SK-N-SH (cell line): ENCODE data around the gene TM7SF3. TPM values are rescaled to one million over a fixed set of nuclear protein-coding genes. Genes with fewer than 3 reads are reported as not detected.

Source experiments
- CTCF ChIA-PET: fragments of 300-600, 350-600 bp; formaldehyde crosslinking; extraction: SDS; loops from one replicate; lab custom pipeline; 2021; lab: Yijun Ruan, JAX
- POLR2A ChIA-PET: fragments of 350-600 bp; sonication (Branson Sonifier 250); formaldehyde crosslinking; extraction: SDS; loops from one replicate; lab custom pipeline; 2020; ENCODE audit warnings: antibody characterized with exemption, inconsistent platforms; lab: Yijun Ruan, JAX
- DNase-seq: peaks from one replicate; pipeline ENCODE4 v3.0.0; 2012
- H2AFZ ChIP-seq: fragments of 200-600 bp; sonication (generic); 2 replicates; pipeline ENCODE4 v1.8.1; 2016; ENCODE audit warnings: antibody characterized with exemption, mild to moderate bottlenecking, low read depth
- H3F3A ChIP-seq: fragments of 200-600 bp; sonication (generic); replicated peaks from 2 replicates; pipeline ENCODE3; 2016; ENCODE audit warnings: antibody characterized with exemption, mild to moderate bottlenecking; ENCODE audit not compliant: insufficient read depth
- H3K27ac ChIP-seq, 2 experiments: fragments of 200-500 bp in 1 of 2; fragments of 200-600 bp in 1 of 2; sonication (Bioruptor generic) in 1 of 2; sonication (generic), shearing (Covaris generic) in 1 of 2; 2 replicates each; pipeline versions ENCODE4 v1.5.1 to v1.6.1; 2014 to 2016; ENCODE audit warnings: low read depth in 2 of 2, inconsistent platforms in 1 of 2, low read length in 1 of 2, mild to moderate bottlenecking in 1 of 2, mixed read lengths in 1 of 2
- H3K27me3 ChIP-seq: fragments of 200-600 bp; sonication (generic), shearing (Covaris generic); 2 replicates; pipeline ENCODE4 v1.6.1; 2016; ENCODE audit warnings: mixed run types; ENCODE audit not compliant: insufficient read depth
- H3K36me3 ChIP-seq, 2 experiments: fragments of 200-500 bp in 1 of 2; fragments of 200-600 bp in 1 of 2; sonication (Bioruptor generic) in 1 of 2; sonication (generic) in 1 of 2; replicated peaks in 1 of 2; 2 replicates each; pipeline versions ENCODE3 to v1.5.1; 2014 to 2016; ENCODE audit warnings: low read length in 1 of 2, mild to moderate bottlenecking in 1 of 2; ENCODE audit not compliant: insufficient read depth in 2 of 2, control insufficient read depth in 1 of 2
- H3K4me1 ChIP-seq, 2 experiments: fragments of 200-500 bp in 1 of 2; fragments of 200-600 bp in 1 of 2; sonication (Bioruptor generic) in 1 of 2; sonication (generic), shearing (Covaris generic) in 1 of 2; 2 replicates each; pipeline versions ENCODE4 v1.5.1 to v1.6.1; 2014 to 2016; ENCODE audit warnings: low read depth in 1 of 2, low read length in 1 of 2, mixed run types in 1 of 2; ENCODE audit not compliant: insufficient read depth in 2 of 2, control insufficient read depth in 1 of 2
- H3K4me2 ChIP-seq: fragments of 200-600 bp; sonication (generic), shearing (Covaris generic); 2 replicates; pipeline ENCODE4 v1.6.1; 2017; ENCODE audit warnings: mixed run types
- H3K4me3 ChIP-seq, 2 experiments: fragments of 200-500 bp in 1 of 2; fragments of 200-600 bp in 1 of 2; sonication (Bioruptor generic) in 1 of 2; sonication (generic), shearing (Covaris generic) in 1 of 2; 2 replicates each; pipeline versions ENCODE4 v1.5.1 to v1.8.1; 2014 to 2016; ENCODE audit warnings: low read depth in 2 of 2, inconsistent platforms in 1 of 2, low read length in 1 of 2, mild to moderate bottlenecking in 1 of 2, mixed read lengths in 1 of 2, moderate library complexity in 1 of 2
- H3K79me2 ChIP-seq: fragments of 200-600 bp; sonication (generic); 2 replicates; pipeline ENCODE4 v1.8.1; 2017; ENCODE audit warnings: mild to moderate bottlenecking; ENCODE audit not compliant: insufficient read depth
- H3K9ac ChIP-seq: fragments of 200-600 bp; sonication (generic); 2 replicates; pipeline ENCODE4 v1.6.1; 2017; ENCODE audit warnings: mixed run types
- H3K9me2 ChIP-seq: fragments of 200-600 bp; sonication (generic); 2 replicates; pipeline ENCODE4 v1.6.1; 2017; ENCODE audit warnings: mixed run types
- H3K9me3 ChIP-seq: fragments of 200-600 bp; sonication (generic); 2 replicates; pipeline ENCODE4 v1.6.1; 2017; ENCODE audit warnings: mixed run types, mild to moderate bottlenecking, moderate library complexity
- H4K20me1 ChIP-seq: fragments of 200-600 bp; sonication (generic); 2 replicates; pipeline ENCODE4 v1.6.1; 2017; ENCODE audit warnings: mild to moderate bottlenecking, mixed run types; ENCODE audit not compliant: insufficient read depth
- CHD2 ChIP-seq: fragments of 150-350 bp; IDR thresholded peaks from 2 replicates; pipeline ENCODE4 v1.6.1; 2018; ENCODE audit warnings: low read length; ENCODE audit not compliant: partially characterized antibody
- EP300 ChIP-seq, 2 experiments: IDR thresholded peaks; 2 replicates each; pipeline versions ENCODE4 v1.4.0 to v1.6.1; 2012; ENCODE audit warnings: borderline replicate concordance in 1 of 2, low read depth in 1 of 2, low read length in 1 of 2
- FOXJ3 ChIP-seq: sonication (generic); formaldehyde crosslinking; IDR thresholded peaks from 2 replicates; pipeline ENCODE4 v1.5.1; 2020; ENCODE audit warnings: mild to moderate bottlenecking, missing genetic modification reagents
- IRF3 ChIP-seq: fragments of 150-350 bp; IDR thresholded peaks from 2 replicates; pipeline ENCODE4 v1.6.1; 2016; ENCODE audit warnings: mild to moderate bottlenecking, low read depth, low read length
- JUND ChIP-seq: IDR thresholded peaks from 2 replicates; pipeline ENCODE4 v1.4.0; 2012
- MEF2A ChIP-seq: IDR thresholded peaks from 2 replicates; pipeline ENCODE4 v1.4.0; 2012; ENCODE audit warnings: low read depth, borderline replicate concordance
- MXI1 ChIP-seq: IDR thresholded peaks from 2 replicates; pipeline ENCODE4 v1.6.1; 2012; ENCODE audit warnings: mild to moderate bottlenecking, low read depth, low read length, improper control_type of control experiment
- NRF1 ChIP-seq: IDR thresholded peaks from 2 replicates; pipeline ENCODE4 v1.6.1; 2012; ENCODE audit warnings: low read depth, mild to moderate bottlenecking, low read length
- RAD21 ChIP-seq: IDR thresholded peaks from 2 replicates; pipeline ENCODE4 v1.6.1; 2012; ENCODE audit warnings: mild to moderate bottlenecking, low read length
- REST ChIP-seq: IDR thresholded peaks from 2 replicates; pipeline ENCODE4 v1.6.1; 2012; ENCODE audit warnings: mild to moderate bottlenecking, low read depth, low read length, moderate library complexity
- RXRA ChIP-seq: IDR thresholded peaks from 2 replicates; pipeline ENCODE4 v1.4.0; 2012; ENCODE audit warnings: low read depth, mild to moderate bottlenecking, borderline replicate concordance
- SIN3A ChIP-seq: IDR thresholded peaks from 2 replicates; pipeline ENCODE4 v1.6.1; 2012; ENCODE audit warnings: low read depth, mild to moderate bottlenecking, low read length, moderate library complexity, borderline replicate concordance
- TAF1 ChIP-seq: IDR thresholded peaks from 2 replicates; pipeline ENCODE4 v1.6.1; 2012; ENCODE audit warnings: low read depth, mild to moderate bottlenecking, low read length, moderate library complexity, borderline replicate concordance
- TCF12 ChIP-seq: IDR thresholded peaks from 2 replicates; pipeline ENCODE4 v1.4.0; 2012
- USF2 ChIP-seq: fragments of 150-350 bp; IDR thresholded peaks from 2 replicates; pipeline ENCODE4 v1.6.1; 2017; ENCODE audit warnings: antibody characterized with exemption, low read length, low read depth, borderline replicate concordance
- WGBS: methylation state at CpG from one replicate; pipeline ENCODE4 v1.1.6; 2017; ENCODE audit warnings: low lambda C conversion rate; 5-methylcytosine and 5-hydroxymethylcytosine counted together
- polyA plus RNA-seq, 3 experiments: library from polyadenylated mRNA; depleted of rRNA; stranded (reverse); fragments of >200 nt; gene quantifications; 2 replicates each; pipeline ENCODE4 v1.2.3, GENCODE V29; 2012

The TM7SF3 gene
- polyA plus RNA-seq, 1 of the 3 experiments (the other 2 are of a cell fraction) = 72.1 TPM

- Histone ChIP-seq H3K36me3 (peaks cover 2 to 15% of the 10 kb centered on the region in 2 experiments), H3K4me1 (peaks cover 0 to 19% of the 10 kb centered on the region in 2 experiments; a peak in 3 of 4 replicates), H3K27ac (peak overlapping the region; percentile 66 to 92; a peak in 3 of 4 replicates), H3K9ac (peak overlapping the region; percentile 59; the same call in 1 of the 2 replicates), H3K4me3 (peak overlapping the region; percentile 84 to 99), H4K20me1 (no peaks in the 10 kb centered on the region), H3K27me3 (no peaks in the 10 kb centered on the region), H3K9me2 (no peaks in the 10 kb centered on the region), H3F3A (peaks cover 8% of the 10 kb centered on the region), H2AFZ (no peak overlapping the region), H3K79me2 (peaks cover 48% of the 10 kb centered on the region), H3K4me2 (peak overlapping the region; percentile 69), H3K9me3 (no peaks in the 10 kb centered on the region)
- CTCF ChIA-PET = interaction anchor here (1.0 to 6.8 kb wide), 13 partner anchors 10 to 293 kb away, joined by 3 to 108 read pairs (median 4); partner anchors contain the start of gene ITPR2
- TF ChIP-seq MXI1 = no peak
- POLR2A ChIA-PET = interaction anchor here (1.2 kb wide), 1 partner anchor 179 kb away, joined by 4 read pairs; the partner anchor contains the start of gene ITPR2
- 72% methylated on average over 5 of the region's 5 CpGs for WGBS
- no peak for DNase-seq
Observed at GRCh38 chr12:27012982-27013255, 1.3 kb downstream of the TM7SF3 start.

- Histone ChIP-seq H4K20me1 (no peaks in the 10 kb centered on the region), H3K9me3 (no peaks in the 10 kb centered on the region), H2AFZ (no peak overlapping the region), H3F3A (peaks cover 8% of the 10 kb centered on the region), H3K4me2 (peak overlapping the region; percentile 69), H3K27ac (peak overlapping the region in 1 of 2 experiments; percentile 11; a peak in 2 of 4 replicates), H3K9ac (no peak overlapping the region), H3K79me2 (peaks cover 53% of the 10 kb centered on the region), H3K36me3 (peaks cover 2 to 16% of the 10 kb centered on the region in 2 experiments), H3K4me1 (peaks cover 0 to 19% of the 10 kb centered on the region in 2 experiments; a peak in 3 of 4 replicates), H3K4me3 (peak overlapping the region; percentile 84 to 99), H3K27me3 (no peaks in the 10 kb centered on the region), H3K9me2 (no peaks in the 10 kb centered on the region)
- POLR2A ChIA-PET = interaction anchor here (1.2 kb wide), 1 partner anchor 179 kb away, joined by 4 read pairs; the partner anchor contains the start of gene ITPR2
- no peak for DNase-seq
- TF ChIP-seq SIN3A (no peak), JUND (no peak), MEF2A (no peak), REST (no peak), EP300 (IDR thresholded peaks at IDR 0.05; ENCODE audit: borderline replicate concordance in 1 of 2, low read depth in 1 of 2, low read length in 1 of 2) (no peak), FOXJ3 (no peak), TAF1 (no peak), RAD21 (no peak), USF2 (no peak), TCF12 (no peak), IRF3 (no peak), NRF1 (no peak), MXI1 (no peak), CHD2 (no peak), RXRA (no peak)
- CTCF ChIA-PET = interaction anchor here (1.0 to 6.8 kb wide), 8 partner anchors 10 to 293 kb away, joined by 3 to 108 read pairs (median 7); partner anchors contain the start of gene ITPR2
- WGBS = 93% methylated on average over 14 of the region's 14 CpGs
Observed at GRCh38 chr12:27012239-27012981, 1.8 kb downstream of the TM7SF3 start.
